HG02943 (cell line): Measurements from ENCODE around the gene BANF2.

ENCODE experiments used
- ATAC-seq: cut with Tn5 transposase; IDR thresholded peaks from one replicate; pipeline ENCODE4 v1.9.1; 2021; ENCODE audit warnings: mild to moderate bottlenecking, low read depth, moderate library complexity; ENCODE audit not compliant: unreplicated experiment

BANF2 gene

GRCh38 chr20:17732907-17733521 lies 33.2 kb downstream of the BANF2 start:
- ATAC-seq: no peak

GRCh38 chr20:17733767-17734304 lies 34.1 kb downstream of the BANF2 start:
- no peak for ATAC-seq

GRCh38 chr20:17734374-17734773 lies 34.6 kb downstream of the BANF2 start:
- no peak for ATAC-seq

- ATAC-seq: no peak
Observed at GRCh38 chr20:17735206-17735804, 35.5 kb downstream of the BANF2 start.

- ATAC-seq: no peak
Observed at GRCh38 chr20:17735959-17736621, 36.3 kb downstream of the BANF2 start.

GRCh38 chr20:17738154-17738553 lies 38.4 kb downstream of the BANF2 start:
- ATAC-seq: no peak

GRCh38 chr20:17741220-17741619 lies 41.5 kb downstream of the BANF2 start:
- ATAC-seq: no peak

- ATAC-seq: no peak
Observed at GRCh38 chr20:17742731-17743130, 43.0 kb downstream of the BANF2 start.

GRCh38 chr20:17743677-17744076 lies 43.9 kb downstream of the BANF2 start:
- ATAC-seq: no peak

- no peak for ATAC-seq
Observed at GRCh38 chr20:17747431-17747846, 47.7 kb downstream of the BANF2 start.

- ATAC-seq: no peak
Observed at GRCh38 chr20:17748279-17748678, 48.5 kb downstream of the BANF2 start.

GRCh38 chr20:17749626-17749977 lies 49.8 kb downstream of the BANF2 start:
- ATAC-seq: no peak

GRCh38 chr20:17749978-17750721 lies 50.4 kb downstream of the BANF2 start:
- ATAC-seq: no peak

- no peak for ATAC-seq
Observed at GRCh38 chr20:17750722-17751045, 50.9 kb downstream of the BANF2 start.

GRCh38 chr20:17751640-17752039 lies 51.9 kb downstream of the BANF2 start:
- no peak for ATAC-seq

- no peak for ATAC-seq
Observed at GRCh38 chr20:17752459-17752858, 52.7 kb downstream of the BANF2 start.

GRCh38 chr20:17753516-17753915 lies 53.8 kb downstream of the BANF2 start:
- no peak for ATAC-seq

- ATAC-seq: no peak
Observed at GRCh38 chr20:17756529-17756928, 56.8 kb downstream of the BANF2 start.

GRCh38 chr20:17757496-17757895 lies 57.7 kb downstream of the BANF2 start:
- ATAC-seq: no peak

GRCh38 chr20:17758010-17758409 lies 58.2 kb downstream of the BANF2 start:
- no peak for ATAC-seq

- ATAC-seq: no peak
Observed at GRCh38 chr20:17758512-17758911, 58.7 kb downstream of the BANF2 start.
